ENCODE data around the gene TBXAS1. TPM values are rescaled to one million over a fixed set of nuclear protein-coding genes. Genes with fewer than 3 reads are reported as not detected.

The TBXAS1 gene
- polyA plus RNA-seq, 6 donors from 2014 or later, result 0.57 to 4.2 (median 2.5) TPM

DNA sequence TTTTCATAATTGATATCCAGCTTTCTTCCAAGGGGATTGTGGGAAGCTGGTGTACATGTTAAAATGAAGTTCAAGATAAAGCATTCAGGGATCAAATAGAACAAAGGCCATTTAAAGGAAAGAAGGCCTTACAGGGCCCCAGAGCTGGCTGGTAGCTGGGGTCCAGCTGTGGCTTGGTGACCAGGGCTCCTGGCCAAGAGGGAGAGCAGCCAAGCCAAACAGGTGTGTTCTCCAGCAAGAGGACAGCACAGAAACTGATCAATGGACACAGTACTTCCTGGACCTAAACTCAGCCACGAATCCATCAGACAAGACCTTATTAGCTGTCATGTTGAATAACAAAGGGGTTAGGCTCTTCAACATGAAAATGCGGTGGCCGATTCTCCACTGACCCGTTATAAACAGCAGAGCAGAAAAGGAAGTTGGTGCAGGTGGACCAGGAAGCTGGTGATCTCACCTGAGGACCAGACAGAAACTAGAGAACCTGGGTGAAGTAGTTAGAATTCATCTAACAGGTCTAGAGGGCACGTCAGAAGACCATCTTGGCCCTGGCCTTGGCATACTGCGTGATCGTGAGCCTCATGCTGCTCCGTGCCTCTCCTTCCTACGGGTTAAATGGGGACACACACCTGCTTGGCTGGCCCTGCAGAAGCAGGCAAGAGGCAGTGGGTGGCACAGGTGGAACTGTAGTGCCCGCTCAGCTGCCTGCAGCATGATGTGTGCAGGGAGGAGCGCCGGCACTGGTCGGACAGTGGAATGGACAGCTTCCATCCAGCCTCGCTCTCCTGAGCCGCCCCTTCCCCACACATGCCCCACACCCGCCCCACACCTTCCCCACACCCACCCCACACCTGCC lies 179.9 kb downstream of the TBXAS1 start:
- Mint-ChIP-seq H3K4me1 (peaks cover 0 to 4% (median 2%) of the 10 kb centered on the region in 3 donors), H3K4me3 (no peak overlapping the region), H3K27me3 (peaks cover 0 to 10% (median 0%) of the 10 kb centered on the region in 3 donors), H3K36me3 (no peaks in the 10 kb centered on the region), H3K27ac (peak overlapping the region in 2 of 6 donors; percentile 39 to 65), H3K9me3 (no peaks in the 10 kb centered on the region)
- ATAC-seq (ENCODE audit: low read depth in 2 of 2) (no peak), DNase-seq (no peak)

DNA sequence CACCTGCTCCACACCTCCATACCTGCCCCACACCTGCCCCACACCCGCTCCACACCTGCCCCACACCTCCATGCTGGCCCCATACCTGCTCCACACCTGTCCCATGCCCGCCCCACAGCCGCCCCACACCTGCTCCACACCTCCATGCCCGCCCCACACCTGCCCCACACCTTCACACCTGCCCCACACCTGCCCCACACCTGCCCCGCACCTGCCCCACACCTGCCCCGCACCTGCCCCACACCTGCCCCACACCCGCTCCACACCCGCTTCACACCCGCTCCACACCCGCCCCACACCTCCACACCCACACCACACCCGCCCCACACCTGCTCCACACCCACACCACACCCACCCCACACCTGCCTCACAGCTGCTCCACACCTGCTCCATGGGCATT lies 180.7 kb downstream of the TBXAS1 start:
- no peak for ATAC-seq (ENCODE audit: low read depth in 2 of 2)
- DNase-seq, result no peak
- Mint-ChIP-seq H3K36me3 (no peaks in the 10 kb centered on the region), H3K27ac (no peak overlapping the region), H3K4me1 (peaks cover 0 to 7% (median 4%) of the 10 kb centered on the region in 3 donors), H3K9me3 (no peaks in the 10 kb centered on the region), H3K27me3 (peaks cover 0 to 10% (median 0%) of the 10 kb centered on the region in 3 donors), H3K4me3 (no peak overlapping the region)

DNA sequence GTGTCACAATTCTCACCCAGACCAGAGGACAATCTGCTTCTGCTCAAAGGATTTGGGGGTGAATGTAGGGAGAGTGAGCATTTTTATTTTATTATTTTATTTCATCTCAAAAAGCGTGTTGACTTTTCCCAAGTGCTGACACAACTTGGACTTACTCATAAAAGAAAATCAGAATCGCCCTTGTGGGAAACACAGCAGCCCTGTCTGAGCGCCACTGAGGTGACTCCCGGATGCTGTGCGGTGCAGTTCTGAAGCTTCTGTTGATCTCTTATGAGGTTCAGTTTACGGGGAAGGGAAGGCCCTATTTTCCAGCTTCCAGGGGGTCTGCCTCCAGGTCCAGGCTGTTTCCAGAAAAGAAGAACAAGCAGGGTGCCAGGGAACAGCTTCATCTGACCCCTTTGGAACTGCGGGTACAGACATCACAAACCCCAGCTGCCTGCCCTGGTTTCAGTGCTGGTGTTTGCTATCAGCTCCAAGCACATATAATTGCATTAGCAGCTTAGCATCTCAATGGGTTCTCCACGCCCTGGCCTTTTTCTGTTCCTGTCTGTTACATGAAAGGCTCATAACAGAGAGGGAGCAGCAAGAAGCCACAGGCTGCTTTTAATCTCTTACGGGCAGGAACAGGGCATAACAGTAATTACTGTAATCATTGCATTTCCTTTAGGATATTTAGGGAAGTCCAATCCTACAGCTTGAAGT lies 181.3 kb downstream of the TBXAS1 start:
- DNase-seq (no peak), ATAC-seq (ENCODE audit: low read depth in 2 of 2) (no peak)
- no peaks in the 10 kb centered on the region for H3K9me3 Mint-ChIP-seq
- H3K27ac Mint-ChIP-seq, result no peak overlapping the region
- peaks cover 0 to 7% (median 4%) of the 10 kb centered on the region in 3 donors for H3K4me1 Mint-ChIP-seq
- H3K27me3 Mint-ChIP-seq, result peaks cover 0 to 10% (median 0%) of the 10 kb centered on the region in 3 donors
- no peak overlapping the region for H3K4me3 Mint-ChIP-seq
- no peaks in the 10 kb centered on the region for H3K36me3 Mint-ChIP-seq

DNA sequence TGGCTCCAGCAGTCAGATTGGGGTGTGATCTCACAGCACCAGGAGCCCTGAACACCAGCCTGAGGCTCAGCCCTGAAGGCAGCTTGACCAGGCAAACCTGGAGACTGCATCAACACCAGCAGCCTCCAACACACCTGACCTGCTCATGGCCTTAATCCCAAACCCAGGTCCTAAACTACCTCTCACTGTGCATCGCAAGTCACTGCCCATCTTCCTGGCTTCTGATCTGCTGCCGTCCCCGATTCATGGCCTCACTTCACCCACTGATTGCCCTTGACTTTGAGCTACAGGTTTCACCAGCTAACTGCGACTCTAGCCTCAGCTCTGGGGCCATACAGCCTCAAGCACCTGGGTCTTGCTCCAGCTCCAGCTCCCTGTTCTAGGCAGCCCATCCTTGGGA lies 184.6 kb downstream of the TBXAS1 start:
- no peak overlapping the region for H3K27ac Mint-ChIP-seq
- no peaks in the 10 kb centered on the region for H3K36me3 Mint-ChIP-seq
- H3K27me3 Mint-ChIP-seq, result peaks cover 0 to 10% (median 0%) of the 10 kb centered on the region in 3 donors
- peaks cover 0 to 11% (median 4%) of the 10 kb centered on the region in 3 donors for H3K4me1 Mint-ChIP-seq
- no peaks in the 10 kb centered on the region for H3K9me3 Mint-ChIP-seq
- H3K4me3 Mint-ChIP-seq, result no peak overlapping the region
- no peak for ATAC-seq (ENCODE audit: low read depth in 2 of 2)
- DNase-seq, result no peak

DNA sequence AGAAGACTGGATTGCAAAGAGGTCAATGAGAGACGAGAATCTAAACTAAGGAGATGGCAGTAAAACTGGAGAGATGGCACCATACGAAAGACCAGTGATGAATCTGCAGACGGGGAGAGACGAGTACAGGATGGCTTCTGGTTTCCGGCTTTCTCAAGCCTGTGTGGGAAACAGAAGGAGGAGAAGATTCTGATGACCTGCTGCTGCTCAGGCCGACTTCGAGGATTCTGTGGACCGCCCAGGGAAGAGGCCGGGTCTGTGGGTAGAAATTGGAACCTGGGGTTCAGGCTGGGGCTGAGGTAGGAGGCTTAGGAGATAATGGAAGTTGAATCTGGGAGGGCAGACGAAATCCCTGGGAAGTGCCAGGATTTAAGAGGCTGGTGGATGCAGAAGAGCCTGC lies 185.1 kb downstream of the TBXAS1 start:
- DNase-seq (no peak), ATAC-seq (ENCODE audit: low read depth in 2 of 2) (no peak)
- no peak overlapping the region for H3K4me3 Mint-ChIP-seq
- no peaks in the 10 kb centered on the region for H3K9me3 Mint-ChIP-seq
- H3K27me3 Mint-ChIP-seq, result peaks cover 0 to 10% (median 0%) of the 10 kb centered on the region in 3 donors
- peaks cover 0 to 11% (median 8%) of the 10 kb centered on the region in 3 donors for H3K4me1 Mint-ChIP-seq
- H3K27ac Mint-ChIP-seq, result peak overlapping the region in 1 of 6 donors; percentile 75
- no peaks in the 10 kb centered on the region for H3K36me3 Mint-ChIP-seq

DNA sequence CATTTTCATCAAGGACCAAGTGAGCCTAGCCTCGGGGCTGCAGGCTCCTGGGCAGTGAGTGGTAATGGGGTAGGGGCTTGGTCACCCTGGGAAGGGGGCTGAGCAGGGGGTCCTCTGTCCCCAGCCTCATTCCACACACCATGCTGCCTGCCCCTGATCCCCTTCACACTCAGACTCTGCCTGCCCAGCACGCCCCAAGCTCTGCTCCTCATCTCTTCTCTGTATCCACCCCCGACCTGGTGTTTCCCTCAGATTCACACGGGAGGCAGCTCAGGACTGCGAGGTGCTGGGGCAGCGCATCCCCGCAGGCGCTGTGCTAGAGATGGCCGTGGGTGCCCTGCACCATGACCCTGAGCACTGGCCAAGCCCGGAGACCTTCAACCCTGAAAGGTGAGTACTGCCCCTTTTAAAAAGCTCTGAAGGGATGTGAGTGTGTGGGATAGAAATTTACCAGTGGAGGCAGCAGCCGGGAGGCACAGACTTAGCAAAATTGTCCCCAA lies 186.5 kb downstream of the TBXAS1 start:
- Mint-ChIP-seq H3K9me3 (no peaks in the 10 kb centered on the region), H3K4me1 (peaks cover 0 to 11% (median 9%) of the 10 kb centered on the region in 3 donors), H3K4me3 (no peak overlapping the region), H3K36me3 (no peaks in the 10 kb centered on the region), H3K27ac (no peak overlapping the region), H3K27me3 (peaks cover 0 to 10% (median 0%) of the 10 kb centered on the region in 3 donors)
- DNase-seq, result no peak
- no peak for ATAC-seq (ENCODE audit: low read depth in 2 of 2)

DNA sequence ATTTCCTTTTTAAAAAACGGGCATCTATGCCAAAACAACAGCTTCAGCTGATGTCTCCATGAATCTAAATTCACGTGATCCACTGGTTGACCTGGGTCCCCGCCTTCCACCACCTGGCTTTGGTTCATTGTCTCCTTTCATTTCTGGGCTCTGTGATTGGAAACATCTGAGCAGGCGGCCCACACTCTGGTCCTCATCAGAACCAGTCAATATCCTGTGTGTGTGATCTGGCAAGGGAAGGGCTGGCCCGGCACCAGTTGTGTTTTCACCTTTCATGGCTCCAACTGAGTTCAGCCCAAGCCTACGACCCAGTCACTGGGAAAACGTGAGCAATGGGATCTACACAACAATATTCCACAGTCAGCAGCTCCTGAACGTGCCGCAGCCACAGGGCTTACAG lies 187.5 kb downstream of the TBXAS1 start:
- H3K4me3 Mint-ChIP-seq, result no peak overlapping the region
- H3K36me3 Mint-ChIP-seq, result no peaks in the 10 kb centered on the region
- H3K4me1 Mint-ChIP-seq, result peaks cover 0 to 14% (median 9%) of the 10 kb centered on the region in 3 donors
- no peak for ATAC-seq (ENCODE audit: low read depth in 2 of 2)
- DNase-seq, result no peak
- no peaks in the 10 kb centered on the region for H3K9me3 Mint-ChIP-seq
- H3K27ac Mint-ChIP-seq, result no peak overlapping the region
- H3K27me3 Mint-ChIP-seq, result peaks cover 0 to 7% (median 0%) of the 10 kb centered on the region in 3 donors

DNA sequence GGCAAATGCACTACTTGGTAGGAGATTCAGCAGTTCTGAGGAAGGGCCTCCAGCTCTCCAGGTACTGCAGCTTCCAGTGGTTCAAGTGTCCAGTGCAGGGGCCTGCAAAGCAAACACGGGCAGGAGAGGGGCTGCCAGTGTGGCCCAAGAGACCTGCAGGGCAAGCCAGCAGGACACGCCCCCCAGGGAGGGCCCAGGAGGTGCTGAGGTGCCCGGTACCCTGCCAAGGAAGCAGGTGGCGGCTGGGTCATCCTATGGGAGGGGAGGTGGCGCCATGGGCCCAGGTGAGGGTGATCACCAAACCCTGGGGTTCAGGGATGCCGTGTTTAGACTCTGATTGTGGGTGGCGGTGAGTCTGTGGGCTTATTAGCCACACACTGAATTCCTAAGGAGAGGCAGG lies 188.0 kb downstream of the TBXAS1 start:
- Mint-ChIP-seq H3K27me3 (peaks cover 0 to 2% (median 0%) of the 10 kb centered on the region in 3 donors), H3K36me3 (peaks cover 0 to 1% of the 10 kb centered on the region in 2 donors), H3K27ac (peak overlapping the region in 1 of 6 donors; percentile 86), H3K4me1 (peaks cover 0 to 18% (median 8%) of the 10 kb centered on the region in 3 donors), H3K4me3 (no peak overlapping the region), H3K9me3 (no peaks in the 10 kb centered on the region)
- DNase-seq (no peak), ATAC-seq (ENCODE audit: low read depth in 2 of 2) (no peak)

DNA sequence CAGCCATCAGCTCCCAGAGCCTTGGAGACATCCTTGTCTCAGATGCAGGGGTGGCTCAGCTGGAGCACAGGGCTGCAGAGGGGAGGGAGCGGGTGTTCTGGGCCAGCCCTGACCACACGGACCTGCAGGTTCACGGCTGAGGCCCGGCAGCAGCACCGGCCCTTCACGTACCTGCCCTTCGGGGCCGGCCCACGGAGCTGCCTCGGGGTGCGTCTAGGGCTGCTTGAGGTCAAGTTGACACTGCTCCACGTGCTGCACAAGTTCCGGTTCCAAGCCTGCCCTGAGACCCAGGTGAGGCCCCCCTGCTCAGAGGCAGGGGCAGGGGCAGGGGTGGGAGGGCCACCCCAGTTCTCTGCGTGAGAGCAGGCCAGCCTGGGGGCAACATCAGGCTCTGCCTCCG lies 188.5 kb downstream of the TBXAS1 start:
- H3K9me3 Mint-ChIP-seq, result no peaks in the 10 kb centered on the region
- no peak overlapping the region for H3K4me3 Mint-ChIP-seq
- H3K4me1 Mint-ChIP-seq, result peaks cover 0 to 18% (median 13%) of the 10 kb centered on the region in 3 donors
- H3K27ac Mint-ChIP-seq, result peak overlapping the region in 1 of 6 donors; percentile 79
- no peaks in the 10 kb centered on the region for H3K27me3 Mint-ChIP-seq
- ATAC-seq (ENCODE audit: low read depth in 2 of 2), result no peak
- H3K36me3 Mint-ChIP-seq, result peaks cover 0 to 7% of the 10 kb centered on the region in 2 donors
- DNase-seq, result no peak

DNA sequence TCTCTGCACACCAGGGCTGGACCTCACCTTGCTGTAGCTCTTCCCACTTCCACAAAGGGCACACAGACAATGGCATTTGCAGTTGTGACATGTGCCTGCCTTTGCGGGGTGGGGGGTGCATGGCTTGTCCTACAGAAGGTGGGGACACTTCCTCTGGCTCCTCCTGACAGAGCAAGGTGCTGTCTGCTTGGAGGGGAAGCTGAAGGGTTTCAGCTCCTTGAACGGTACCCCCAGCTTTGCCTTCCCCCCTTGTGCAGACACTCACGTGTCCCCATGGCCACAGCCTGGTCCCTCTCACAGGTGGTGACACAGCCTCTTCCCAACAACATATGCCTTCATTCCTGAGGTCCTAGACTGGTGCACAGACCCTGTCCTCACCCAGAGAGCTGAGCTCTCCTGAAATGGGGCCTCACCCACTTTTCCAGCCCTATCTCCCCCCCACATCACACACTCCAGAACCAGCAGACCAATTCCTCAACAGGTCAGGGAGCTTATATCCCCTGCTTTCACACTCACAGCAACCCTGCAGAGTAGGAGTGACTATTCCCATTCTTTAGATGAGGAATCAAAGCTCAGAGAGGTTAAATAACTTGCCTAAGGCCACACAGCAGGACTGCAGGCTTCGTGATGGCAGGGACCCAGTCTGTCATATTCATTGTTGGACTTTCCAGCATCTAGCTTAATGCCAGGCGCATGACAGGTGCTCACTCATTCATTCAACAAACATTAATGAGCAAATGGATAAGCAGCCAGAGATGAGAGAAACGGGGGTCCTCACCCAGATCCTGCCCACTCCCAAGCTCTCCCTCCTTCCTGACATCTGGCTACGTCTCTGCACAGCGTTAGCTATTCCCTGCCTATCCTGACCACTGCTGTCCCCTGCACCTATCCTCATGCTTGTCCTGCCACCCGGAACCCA lies 189.3 kb downstream of the TBXAS1 start:
- peak overlapping the region in 2 of 6 donors; percentile 27 to 38 for H3K27ac Mint-ChIP-seq
- peaks cover 0 to 15% of the 10 kb centered on the region in 2 donors for H3K36me3 Mint-ChIP-seq
- no peaks in the 10 kb centered on the region for H3K27me3 Mint-ChIP-seq
- no peak for DNase-seq
- peaks cover 0 to 18% (median 13%) of the 10 kb centered on the region in 3 donors for H3K4me1 Mint-ChIP-seq
- H3K4me3 Mint-ChIP-seq, result no peak overlapping the region
- no peak for ATAC-seq (ENCODE audit: low read depth in 2 of 2)
- H3K9me3 Mint-ChIP-seq, result no peaks in the 10 kb centered on the region

DNA sequence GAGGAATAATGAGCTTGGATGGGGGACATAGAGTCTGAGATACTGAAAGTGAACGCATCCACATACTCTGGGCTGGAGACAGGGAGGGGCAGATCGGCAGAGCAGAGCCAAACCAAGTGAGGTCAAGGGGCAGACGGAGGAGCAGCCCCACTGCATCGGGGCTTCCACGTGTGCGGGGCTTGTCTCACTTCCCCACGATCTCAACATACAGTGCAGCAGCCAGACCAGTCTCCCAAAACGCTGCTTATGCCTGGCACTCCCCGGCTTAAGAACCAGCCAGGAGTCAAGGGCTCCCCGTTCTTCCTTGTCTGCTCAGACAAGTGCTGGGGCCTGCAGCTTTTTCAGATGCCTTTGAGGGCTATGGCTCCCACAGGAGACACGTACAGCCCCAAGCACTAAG lies 190.1 kb downstream of the TBXAS1 start:
- Mint-ChIP-seq H3K9me3 (no peaks in the 10 kb centered on the region), H3K4me1 (peaks cover 0 to 13% (median 13%) of the 10 kb centered on the region in 3 donors), H3K27me3 (no peaks in the 10 kb centered on the region), H3K36me3 (peaks cover 0 to 20% of the 10 kb centered on the region in 2 donors), H3K4me3 (no peak overlapping the region), H3K27ac (peak overlapping the region in 1 of 6 donors; percentile 84)
- DNase-seq, result no peak
- ATAC-seq (ENCODE audit: low read depth in 2 of 2), result no peak

DNA sequence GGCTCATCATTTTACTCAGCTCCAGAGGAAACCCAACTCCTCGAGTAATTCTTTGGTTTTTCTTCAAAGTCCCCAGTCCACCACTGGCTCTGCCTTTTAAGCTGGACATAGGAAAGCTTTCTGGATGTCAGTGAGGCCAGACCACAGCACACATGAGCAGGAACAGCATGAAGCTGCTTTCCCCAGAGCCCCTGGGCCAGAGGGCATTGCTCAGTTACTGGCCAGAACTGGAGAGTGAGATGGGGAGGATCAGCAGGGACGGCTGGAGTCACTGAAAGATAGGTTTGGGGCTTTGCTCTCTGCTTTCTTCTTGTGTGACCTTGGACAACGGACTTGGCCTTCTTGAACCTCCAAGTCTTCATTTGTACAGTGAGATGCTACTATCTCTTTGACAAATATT lies 190.5 kb downstream of the TBXAS1 start:
- peaks cover 0 to 24% of the 10 kb centered on the region in 2 donors for H3K36me3 Mint-ChIP-seq
- DNase-seq (no peak), ATAC-seq (ENCODE audit: low read depth in 2 of 2) (no peak)
- no peaks in the 10 kb centered on the region for H3K9me3 Mint-ChIP-seq
- peaks cover 0 to 13% (median 11%) of the 10 kb centered on the region in 3 donors for H3K4me1 Mint-ChIP-seq
- H3K27me3 Mint-ChIP-seq, result no peaks in the 10 kb centered on the region
- peak overlapping the region in 2 of 6 donors; percentile 19 to 84 for H3K27ac Mint-ChIP-seq
- no peak overlapping the region for H3K4me3 Mint-ChIP-seq

DNA sequence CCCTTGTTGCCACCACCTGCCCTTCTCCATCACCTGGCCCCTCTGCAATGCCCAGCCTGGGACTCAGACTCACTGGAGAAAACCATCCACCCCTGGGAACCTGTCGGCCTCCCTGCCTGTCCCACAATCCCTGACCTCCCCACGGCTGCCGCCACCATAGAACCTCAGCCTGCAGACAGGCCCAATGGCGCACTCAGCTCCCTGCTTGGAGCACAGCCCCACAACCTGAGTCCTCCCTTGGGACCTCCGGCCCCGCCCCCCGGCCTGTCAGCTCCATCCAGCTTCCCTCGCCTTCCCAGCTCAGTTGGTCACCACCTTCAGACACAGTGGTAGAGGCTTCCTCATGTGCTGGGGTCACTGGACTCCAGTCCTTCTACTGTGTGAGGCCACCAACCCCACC lies 192.5 kb downstream of the TBXAS1 start:
- Mint-ChIP-seq H3K9me3 (no peaks in the 10 kb centered on the region), H3K4me1 (peaks cover 0 to 16% (median 11%) of the 10 kb centered on the region in 3 donors), H3K4me3 (no peak overlapping the region), H3K27me3 (no peaks in the 10 kb centered on the region), H3K36me3 (peaks cover 0 to 33% of the 10 kb centered on the region in 2 donors), H3K27ac (peak overlapping the region in 1 of 6 donors; percentile 55)
- ATAC-seq (ENCODE audit: low read depth in 2 of 2), result no peak
- no peak for DNase-seq

Measured in naive B cell (primary cell).